GM19025 (cell line): ENCODE results near the gene SELPLG.
"Not testable (repeated sequence)": the region's sequence is repeated elsewhere in the genome, so short reads cannot be mapped to it uniquely, and the experiment has no call there.

Experiments
- ATAC-seq: cut with Tn5 transposase; IDR thresholded peaks from one replicate; pipeline ENCODE4 v1.9.1; 2021; ENCODE audit warnings: mild to moderate bottlenecking, low read depth, moderate library complexity; ENCODE audit not compliant: unreplicated experiment

Gene SELPLG

GRCh38 chr12:108592033-108592909, 41.4 kb downstream of the SELPLG start:
- no peak for ATAC-seq

GRCh38 chr12:108591267-108591980, 42.3 kb downstream of the SELPLG start:
- no peak for ATAC-seq

GRCh38 chr12:108590463-108590862, 43.2 kb downstream of the SELPLG start:
- not testable (repeated sequence) for ATAC-seq

- no peak for ATAC-seq
These were observed 43.9 kb downstream of the SELPLG start for GRCh38 chr12:108589840-108590229.

DNA sequence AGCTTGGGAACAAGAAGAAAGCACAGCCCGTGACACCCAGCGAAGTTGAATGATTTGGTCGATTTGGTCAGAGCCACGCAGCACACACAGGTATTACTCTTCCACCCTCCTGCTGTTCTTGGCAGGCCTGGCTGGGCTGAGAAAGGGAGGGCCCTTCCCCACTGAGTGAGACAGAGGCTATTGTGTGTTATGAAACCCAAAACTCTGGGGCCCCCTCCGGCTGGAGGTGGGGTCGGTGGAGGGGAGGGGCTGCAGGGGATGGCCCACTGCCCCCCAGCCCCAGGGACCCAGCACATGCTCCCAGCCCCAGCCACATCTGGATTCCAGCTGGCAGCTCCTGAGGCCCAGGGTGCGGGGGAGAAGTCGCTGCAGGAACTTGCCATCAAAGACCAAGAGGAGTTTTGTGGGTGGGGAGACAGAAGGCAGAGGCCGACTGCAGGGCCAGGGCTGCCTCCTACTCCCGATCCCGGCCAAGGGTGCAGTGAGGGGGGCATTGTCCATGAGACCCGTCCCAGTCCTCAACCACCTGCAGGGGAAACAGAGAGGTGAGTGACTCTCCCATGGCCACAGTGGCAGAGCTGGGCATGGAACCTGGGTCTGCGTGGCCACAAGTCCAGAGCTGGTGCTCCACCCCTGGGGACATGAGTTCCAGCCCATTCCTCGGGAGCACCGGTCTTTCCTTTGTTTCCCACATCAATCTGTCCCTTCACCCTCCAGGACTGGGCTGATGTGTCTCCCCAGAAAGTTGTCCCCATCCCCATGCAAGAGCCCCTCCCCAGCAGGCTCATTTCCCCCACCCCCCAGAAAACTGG, 44.5 kb downstream of the SELPLG start:
- ATAC-seq = no peak

- no peak for ATAC-seq
These were observed 45.9 kb downstream of the SELPLG start for GRCh38 chr12:108587826-108588225.

GRCh38 chr12:108586306-108586705, 47.4 kb downstream of the SELPLG start:
- ATAC-seq = no peak

GRCh38 chr12:108585864-108586263, 47.8 kb downstream of the SELPLG start:
- no peak for ATAC-seq

DNA sequence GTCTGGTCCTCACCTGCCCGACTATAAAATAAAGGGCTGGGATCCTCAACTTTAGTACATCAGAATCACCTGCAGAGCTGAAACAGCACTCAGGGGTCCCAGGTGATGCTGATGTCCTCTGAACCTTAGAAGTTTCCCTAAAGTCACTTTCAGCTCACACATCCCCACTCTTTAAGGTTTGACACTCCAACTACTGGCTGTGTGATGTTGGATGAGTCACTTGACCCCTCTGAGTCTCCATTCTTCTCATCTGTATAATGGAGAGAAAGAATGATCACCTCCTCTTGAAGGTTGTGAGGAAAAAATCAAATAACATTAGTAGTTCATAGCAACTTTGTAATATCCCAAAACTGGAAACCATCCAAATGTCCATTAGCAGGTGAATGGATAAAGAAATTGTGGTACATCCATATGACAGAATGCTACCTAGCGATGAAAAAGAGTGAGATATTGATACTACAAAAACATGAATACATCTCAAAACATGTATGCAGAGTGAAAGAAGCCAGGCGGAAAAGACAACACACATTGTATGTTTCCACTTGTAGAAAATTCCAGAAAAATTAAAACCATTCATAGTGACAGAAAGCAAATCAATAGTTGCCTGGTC, 49.1 kb downstream of the SELPLG start:
- no peak for ATAC-seq

GRCh38 chr12:108583991-108584390, 49.7 kb downstream of the SELPLG start:
- ATAC-seq = no peak

DNA sequence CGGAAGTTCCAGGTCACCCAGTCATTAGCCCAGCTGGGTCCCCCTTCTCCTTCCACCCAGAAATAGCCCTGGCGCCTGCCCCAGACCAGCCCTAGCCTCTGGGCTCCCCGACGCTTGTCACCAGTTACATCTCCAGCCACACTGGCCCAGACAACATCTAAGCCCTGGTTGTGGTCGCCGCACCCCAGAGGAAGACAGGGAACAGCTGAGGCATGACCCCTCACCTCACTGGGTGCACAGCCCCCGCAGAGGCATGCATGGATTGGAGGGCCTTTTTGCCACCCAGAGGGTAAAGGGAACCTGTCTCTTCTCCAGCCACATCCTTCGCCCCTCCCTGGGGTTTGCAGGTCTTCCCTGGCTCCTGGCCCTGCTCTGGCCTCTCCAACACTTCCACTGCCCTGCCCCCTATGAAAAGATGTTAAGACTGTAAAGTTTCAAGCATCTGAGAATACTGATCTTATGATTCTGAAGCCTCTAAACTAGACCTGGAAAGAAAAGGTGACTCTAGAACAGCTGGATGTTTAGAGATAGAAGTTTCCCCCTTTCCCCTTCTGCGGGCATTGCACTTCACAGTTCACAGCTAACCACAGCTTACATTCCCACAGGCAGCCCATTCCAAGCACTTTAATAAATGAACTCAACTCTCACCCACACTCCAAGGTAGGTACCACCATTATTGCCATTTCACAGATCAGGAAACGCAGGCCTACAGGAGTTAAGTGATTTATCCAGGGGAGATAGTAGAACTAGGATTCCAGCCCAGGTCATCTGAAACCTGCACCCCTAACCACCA, 50.5 kb downstream of the SELPLG start:
- ATAC-seq = no peak

- ATAC-seq = no peak
These were observed 51.2 kb downstream of the SELPLG start for GRCh38 chr12:108582509-108582908.

DNA sequence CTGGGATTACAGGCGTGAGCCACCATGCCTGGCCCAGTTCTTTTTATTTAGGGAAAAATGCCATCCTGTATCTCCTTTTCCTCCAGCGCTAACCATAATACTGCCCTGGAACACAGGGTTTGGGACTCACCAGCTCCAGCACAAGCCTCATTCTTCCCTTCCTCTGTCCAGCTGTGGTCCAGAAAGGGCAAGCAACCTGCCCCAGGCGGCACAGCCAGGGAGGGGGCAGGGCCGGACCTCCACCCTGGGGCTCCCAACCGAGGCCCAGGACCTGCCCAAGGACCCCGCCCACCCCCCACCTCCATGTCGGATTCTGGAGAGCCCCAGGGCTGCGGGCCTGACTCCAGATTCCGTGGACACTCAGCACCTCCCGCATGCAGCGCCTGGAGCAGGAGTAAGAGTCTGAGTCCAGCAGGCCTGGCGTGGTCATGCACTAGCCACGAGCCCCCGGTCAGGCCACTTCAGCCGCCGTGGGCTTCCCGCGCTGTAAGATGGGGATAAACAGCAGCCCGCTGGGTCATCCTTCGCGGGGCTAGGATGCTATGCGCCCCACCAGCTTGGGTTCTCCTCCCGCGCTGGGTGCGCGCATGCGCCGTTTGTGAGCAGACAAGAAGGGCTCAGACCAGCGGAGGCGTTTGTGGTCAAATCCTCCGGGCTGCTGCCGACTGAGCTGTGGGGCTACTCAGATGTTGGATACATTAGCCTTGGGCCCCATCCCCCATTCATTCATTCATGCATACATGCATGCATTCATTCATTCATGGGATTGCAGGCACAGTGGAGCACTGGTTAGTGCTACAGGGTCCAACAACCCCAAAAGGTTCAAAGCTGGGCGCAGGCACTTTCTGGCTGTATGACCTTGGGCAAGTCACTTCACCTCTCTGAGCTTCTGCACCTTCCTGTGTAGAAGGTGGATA, 52.1 kb downstream of the SELPLG start:
- no peak for ATAC-seq

GRCh38 chr12:108580531-108580930, 53.2 kb downstream of the SELPLG start:
- no peak for ATAC-seq

GRCh38 chr12:108578813-108579212, 54.9 kb downstream of the SELPLG start:
- ATAC-seq = no peak

DNA sequence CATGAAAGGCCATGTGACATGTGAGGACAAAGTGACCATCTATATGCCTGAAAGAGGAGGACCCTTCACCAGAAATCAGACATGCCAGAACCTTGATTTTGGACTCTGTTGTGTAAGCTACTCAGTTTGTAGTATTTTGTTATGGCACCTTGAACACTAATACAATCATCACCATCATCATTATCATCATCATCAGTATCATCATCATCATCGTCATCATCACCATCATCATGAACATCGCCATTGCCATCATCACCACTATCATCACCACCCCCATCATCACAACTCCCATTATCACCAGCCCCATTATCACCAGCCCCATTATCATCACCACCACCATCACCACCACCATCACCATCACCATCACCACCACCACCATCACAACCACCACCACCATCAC, 55.4 kb downstream of the SELPLG start:
- ATAC-seq = no peak

DNA sequence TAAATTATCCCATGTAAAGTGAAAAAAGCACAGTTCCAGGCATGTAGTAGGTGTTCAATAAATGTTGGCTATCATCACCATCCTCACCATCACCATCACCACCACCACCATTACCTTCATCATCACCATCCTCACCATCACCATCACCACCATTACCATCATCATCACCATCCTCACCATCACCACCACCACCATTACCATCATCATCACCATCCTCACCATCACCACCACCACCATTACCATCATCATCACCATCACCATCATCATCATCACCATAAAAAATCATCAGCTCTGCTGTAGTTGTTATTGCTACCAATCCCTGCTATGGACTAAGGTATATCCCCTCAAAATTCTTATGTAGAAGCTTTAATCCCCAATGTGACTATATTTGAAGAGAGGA, 56.2 kb downstream of the SELPLG start:
- ATAC-seq = no peak

DNA sequence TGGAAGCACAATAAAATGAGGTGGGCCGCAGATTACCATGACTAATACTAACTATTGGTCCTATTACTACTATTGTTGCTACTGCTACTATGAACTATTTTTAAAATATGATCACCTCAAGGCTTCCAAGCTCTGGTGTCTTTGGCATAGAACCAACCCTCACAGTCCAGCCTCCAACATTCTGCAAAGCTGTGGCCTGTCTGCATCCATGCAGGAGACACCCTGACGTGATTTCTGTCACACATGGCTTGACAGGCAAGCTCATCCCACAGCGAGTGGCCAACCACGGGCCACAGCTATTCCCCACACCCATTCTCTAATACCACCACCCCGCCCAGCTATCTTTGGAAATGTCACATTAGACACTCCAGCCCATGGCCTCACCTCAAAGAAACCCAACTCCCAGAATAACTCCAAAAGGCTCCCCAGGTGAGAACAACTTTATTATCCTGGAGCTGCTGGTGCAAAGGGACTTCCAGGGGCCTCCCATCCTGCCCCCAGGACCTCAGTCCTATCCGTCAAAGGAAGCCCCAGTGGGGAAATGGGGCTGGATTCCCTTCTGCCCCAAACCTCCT, 56.9 kb downstream of the SELPLG start:
- no peak for ATAC-seq
